Activated T-cell treated with anti-CD3 and anti-CD28 coated beads, Interleukin-2, amount 50 U/mL, for 1 hour (primary cell): ENCODE data around the gene EPHA2.
"Not testable (repeated sequence)": the region's sequence is repeated elsewhere in the genome, so short reads cannot be mapped to it uniquely, and the experiment has no call there.

ENCODE experiments used
- DNase-seq: peaks from one replicate; pipeline ENCODE4 v3.0.0-alpha.2; 2020

EPHA2 gene

GRCh38 chr1:16117369-16117768, 38.5 kb downstream of the EPHA2 start:
- no peak for DNase-seq

- DNase-seq = no peak
Measured at GRCh38 chr1:16116625-16117024, 39.2 kb downstream of the EPHA2 start.

- no peak for DNase-seq
Measured at GRCh38 chr1:16116002-16116401, 39.9 kb downstream of the EPHA2 start.

- no peak for DNase-seq
Measured at GRCh38 chr1:16115468-16115983, 40.3 kb downstream of the EPHA2 start.

GRCh38 chr1:16114527-16115467, 41.1 kb downstream of the EPHA2 start:
- DNase-seq = no peak

- no peak for DNase-seq
Measured at GRCh38 chr1:16112596-16113555, 43.0 kb downstream of the EPHA2 start.

GRCh38 chr1:16111771-16112595, 43.9 kb downstream of the EPHA2 start:
- no peak for DNase-seq

GRCh38 chr1:16110884-16111283, 45.0 kb downstream of the EPHA2 start:
- no peak for DNase-seq

- DNase-seq = no peak
Measured at GRCh38 chr1:16110456-16110855, 45.4 kb downstream of the EPHA2 start.

GRCh38 chr1:16109571-16109970, 46.3 kb downstream of the EPHA2 start:
- DNase-seq = no peak

- not testable (repeated sequence) for DNase-seq
Measured at GRCh38 chr1:16107039-16107438, 48.8 kb downstream of the EPHA2 start.

GRCh38 chr1:16101623-16102022, 54.2 kb downstream of the EPHA2 start:
- DNase-seq = no peak

GRCh38 chr1:16099412-16099811, 56.5 kb downstream of the EPHA2 start:
- DNase-seq = no peak

GRCh38 chr1:16095447-16095846, 60.4 kb downstream of the EPHA2 start:
- no peak for DNase-seq

GRCh38 chr1:16094453-16095158, 61.3 kb downstream of the EPHA2 start:
- no peak for DNase-seq

GRCh38 chr1:16093611-16094010, 62.3 kb downstream of the EPHA2 start:
- DNase-seq = no peak

GRCh38 chr1:16092923-16093511, 62.9 kb downstream of the EPHA2 start:
- DNase-seq = no peak

GRCh38 chr1:16092097-16092922, 63.6 kb downstream of the EPHA2 start:
- no peak for DNase-seq

GRCh38 chr1:16091296-16091695, 64.6 kb downstream of the EPHA2 start:
- DNase-seq = no peak

- DNase-seq = no peak
Measured at GRCh38 chr1:16090076-16090826, 65.6 kb downstream of the EPHA2 start.
